Measurements from ENCODE around the gene TRANK1.
A peak's percentile ranks its signal among the peaks of the same experiment; 100 is the strongest.

Gene TRANK1

DNA sequence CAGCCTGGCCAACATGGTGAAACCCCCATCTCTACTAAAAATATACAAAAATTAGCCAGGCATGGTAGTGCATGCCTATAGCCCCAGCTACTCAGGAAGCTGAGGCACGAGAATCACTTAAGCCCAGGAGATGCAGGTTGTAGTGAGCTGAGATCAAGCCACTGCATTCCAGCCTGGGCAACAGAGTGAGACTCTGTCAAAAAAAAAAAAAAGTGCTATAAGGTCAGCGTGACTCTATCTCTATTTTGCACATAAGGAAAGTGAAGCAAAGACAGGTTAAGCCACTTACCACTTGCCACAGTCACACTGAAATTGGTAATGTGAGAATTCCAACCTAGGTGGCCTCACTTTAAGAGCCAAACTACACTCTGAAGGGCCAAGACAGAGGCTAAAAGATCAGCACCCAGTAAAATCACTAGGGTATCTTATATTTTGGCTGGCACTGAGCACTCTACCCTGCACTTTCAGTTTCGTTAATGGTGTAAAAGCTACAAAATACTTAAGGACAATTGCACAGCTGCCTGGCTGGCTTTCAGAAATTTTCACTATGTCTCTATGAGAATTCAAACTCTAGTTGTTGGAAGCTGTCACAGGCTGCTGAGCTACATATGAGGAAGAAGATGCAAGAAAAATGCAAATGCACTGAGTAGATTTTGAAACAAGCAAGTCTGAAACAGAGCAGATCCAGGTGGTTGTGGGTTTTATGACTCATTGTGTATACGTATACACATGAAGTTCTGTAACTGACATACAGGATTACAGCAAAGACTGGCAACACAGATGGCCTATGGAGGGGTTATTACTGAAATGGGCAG is 32.7 kb downstream of the TRANK1 start:
- Histone ChIP-seq H3K9ac (ENCODE audit: low read length) (peak overlapping the region; percentile 45), H3K27ac (ENCODE audit: low read depth, low read length) (peak overlapping the region; percentile 94), H3K79me2 (ENCODE audit: insufficient read depth, low read length) (no peaks in the 10 kb centered on the region), H3K4me3 (ENCODE audit: insufficient read depth, low read length, poor library complexity, severe bottlenecking) (peak overlapping the region; percentile 33), H3F3A (ENCODE audit: insufficient read depth) (peaks cover 21% of the 10 kb centered on the region), H3K9me3 (ENCODE audit: insufficient read depth, low read length) (no peaks in the 10 kb centered on the region), H3K36me3 (ENCODE audit: low read length) (no peaks in the 10 kb centered on the region), H3K27me3 (ENCODE audit: low read length) (no peaks in the 10 kb centered on the region), H4K20me1 (ENCODE audit: low read depth, low read length) (no peaks in the 10 kb centered on the region), H3K9me2 (replicated peaks; ENCODE audit: insufficient read depth, low read length) (no peaks in the 10 kb centered on the region), H3K4me2 (ENCODE audit: low read depth, low read length, poor library complexity, severe bottlenecking) (peak overlapping the region; percentile 74), H2AFZ (ENCODE audit: low read depth, low read length, severe bottlenecking) (peak overlapping the region; percentile 4)
- TF ChIP-seq, protein P1, sequence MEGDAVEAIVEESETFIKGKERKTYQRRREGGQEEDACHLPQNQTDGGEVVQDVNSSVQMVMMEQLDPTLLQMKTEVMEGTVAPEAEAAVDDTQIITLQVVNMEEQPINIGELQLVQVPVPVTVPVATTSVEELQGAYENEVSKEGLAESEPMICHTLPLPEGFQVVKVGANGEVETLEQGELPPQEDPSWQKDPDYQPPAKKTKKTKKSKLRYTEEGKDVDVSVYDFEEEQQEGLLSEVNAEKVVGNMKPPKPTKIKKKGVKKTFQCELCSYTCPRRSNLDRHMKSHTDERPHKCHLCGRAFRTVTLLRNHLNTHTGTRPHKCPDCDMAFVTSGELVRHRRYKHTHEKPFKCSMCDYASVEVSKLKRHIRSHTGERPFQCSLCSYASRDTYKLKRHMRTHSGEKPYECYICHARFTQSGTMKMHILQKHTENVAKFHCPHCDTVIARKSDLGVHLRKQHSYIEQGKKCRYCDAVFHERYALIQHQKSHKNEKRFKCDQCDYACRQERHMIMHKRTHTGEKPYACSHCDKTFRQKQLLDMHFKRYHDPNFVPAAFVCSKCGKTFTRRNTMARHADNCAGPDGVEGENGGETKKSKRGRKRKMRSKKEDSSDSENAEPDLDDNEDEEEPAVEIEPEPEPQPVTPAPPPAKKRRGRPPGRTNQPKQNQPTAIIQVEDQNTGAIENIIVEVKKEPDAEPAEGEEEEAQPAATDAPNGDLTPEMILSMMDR (IDR thresholded peaks at IDR 0.05; ENCODE audit: insufficient read depth, low read length, poor library complexity, severe bottlenecking): no peak
- TF ChIP-seq EZH2phosphoT487 (conservative IDR thresholded peaks at IDR 0.05; ENCODE audit: low read length): no peak

DNA sequence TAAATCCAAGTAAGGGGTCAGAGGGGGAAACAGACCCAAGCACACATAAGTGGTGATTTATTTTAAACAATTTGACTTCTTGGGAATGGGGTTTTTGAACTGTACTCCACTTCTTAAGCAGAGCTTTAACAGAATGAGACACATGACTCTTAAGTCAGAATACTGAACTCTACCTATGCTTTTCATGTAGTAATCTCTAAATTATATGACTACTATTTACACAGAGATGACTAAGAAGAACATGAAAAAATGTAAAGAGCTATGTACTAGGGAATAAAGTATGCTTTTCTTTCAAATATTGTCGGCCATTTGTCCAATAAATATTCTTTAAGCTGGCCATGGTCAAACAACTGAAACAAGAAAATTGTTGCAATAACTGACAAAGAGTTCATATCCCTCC is 35.2 kb downstream of the TRANK1 start:
- TF ChIP-seq, protein P1 (IDR thresholded peaks at IDR 0.05; ENCODE audit: insufficient read depth, low read length, poor library complexity, severe bottlenecking): no peak
- no peak for TF ChIP-seq EZH2phosphoT487 (conservative IDR thresholded peaks at IDR 0.05; ENCODE audit: low read length)
- no peaks in the 10 kb centered on the region for H3K27me3 ChIP-seq (ENCODE audit: low read length)
- no peaks in the 10 kb centered on the region for H3K36me3 ChIP-seq (ENCODE audit: low read length)
- H2AFZ ChIP-seq (ENCODE audit: low read depth, low read length, severe bottlenecking): no peak overlapping the region
- H3K79me2 ChIP-seq (ENCODE audit: insufficient read depth, low read length): no peaks in the 10 kb centered on the region
- H3K9me3 ChIP-seq (ENCODE audit: insufficient read depth, low read length): no peaks in the 10 kb centered on the region
- H3K4me3 ChIP-seq (ENCODE audit: insufficient read depth, low read length, poor library complexity, severe bottlenecking): no peak overlapping the region
- peak overlapping the region; percentile 5; the same call in 1 of the 2 replicates for H3K27ac ChIP-seq (ENCODE audit: low read depth, low read length)
- no peaks in the 10 kb centered on the region for H3K9me2 ChIP-seq (replicated peaks; ENCODE audit: insufficient read depth, low read length)
- H3K4me2 ChIP-seq (ENCODE audit: low read depth, low read length, poor library complexity, severe bottlenecking): no peak overlapping the region
- peaks cover 21% of the 10 kb centered on the region for H3F3A ChIP-seq (ENCODE audit: insufficient read depth)
- no peaks in the 10 kb centered on the region for H4K20me1 ChIP-seq (ENCODE audit: low read depth, low read length)
- H3K9ac ChIP-seq (ENCODE audit: low read length): no peak overlapping the region

DNA sequence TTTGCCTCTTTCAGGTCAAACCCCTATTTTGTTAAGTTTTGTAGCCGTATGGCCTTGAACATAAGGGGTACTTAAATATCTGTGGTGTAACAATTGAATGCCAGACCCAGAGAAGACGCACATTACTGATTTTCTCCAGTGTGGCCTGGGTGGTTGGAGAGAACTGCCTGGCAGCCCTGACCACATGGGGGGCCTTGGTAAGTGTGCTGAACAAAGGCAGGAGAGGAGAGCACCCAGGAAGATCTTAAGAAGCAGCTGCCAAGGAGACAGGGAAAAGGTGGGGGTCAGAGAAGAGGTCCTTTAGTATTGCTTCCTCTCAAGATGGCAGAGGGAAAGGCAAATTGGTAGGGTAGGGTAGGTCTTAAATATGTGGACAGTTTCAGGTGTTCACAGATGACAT is 35.7 kb downstream of the TRANK1 start:
- H3K4me2 ChIP-seq (ENCODE audit: low read depth, low read length, poor library complexity, severe bottlenecking): no peak overlapping the region
- H3K9ac ChIP-seq (ENCODE audit: low read length): peak overlapping the region; percentile 54; the same call in 1 of the 2 replicates
- no peaks in the 10 kb centered on the region for H3K9me3 ChIP-seq (ENCODE audit: insufficient read depth, low read length)
- H3K36me3 ChIP-seq (ENCODE audit: low read length): no peaks in the 10 kb centered on the region
- TF ChIP-seq EZH2phosphoT487 (conservative IDR thresholded peaks at IDR 0.05; ENCODE audit: low read length): no peak
- TF ChIP-seq, protein P1 (IDR thresholded peaks at IDR 0.05; ENCODE audit: insufficient read depth, low read length, poor library complexity, severe bottlenecking): no peak
- no peak overlapping the region for H3K27ac ChIP-seq (ENCODE audit: low read depth, low read length)
- peaks cover 21% of the 10 kb centered on the region for H3F3A ChIP-seq (ENCODE audit: insufficient read depth)
- no peaks in the 10 kb centered on the region for H3K9me2 ChIP-seq (replicated peaks; ENCODE audit: insufficient read depth, low read length)
- no peaks in the 10 kb centered on the region for H3K27me3 ChIP-seq (ENCODE audit: low read length)
- no peaks in the 10 kb centered on the region for H3K79me2 ChIP-seq (ENCODE audit: insufficient read depth, low read length)
- H4K20me1 ChIP-seq (ENCODE audit: low read depth, low read length): no peaks in the 10 kb centered on the region
- H3K4me3 ChIP-seq (ENCODE audit: insufficient read depth, low read length, poor library complexity, severe bottlenecking): no peak overlapping the region
- no peak overlapping the region for H2AFZ ChIP-seq (ENCODE audit: low read depth, low read length, severe bottlenecking)
